Measurements from ENCODE around the gene MOB1B. TPM values are rescaled to one million over a fixed set of nuclear protein-coding genes. Genes with fewer than 3 reads are reported as not detected.
"Not testable (repeated sequence)": the region's sequence is repeated elsewhere in the genome, so short reads cannot be mapped to it uniquely, and the experiment has no call there.

MOB1B gene
- total RNA-seq, 1 donor from 2014 or later: 24.6 TPM

- no peak for DNase-seq
- Mint-ChIP-seq H3K36me3 (ENCODE audit: unreplicated experiment) (peaks cover 4% of the 10 kb centered on the region), H3K27me3 (ENCODE audit: unreplicated experiment) (peaks cover 1% of the 10 kb centered on the region), H3K9me3 (ENCODE audit: unreplicated experiment) (no peaks in the 10 kb centered on the region), H3K4me3 (ENCODE audit: unreplicated experiment) (no peak overlapping the region), H3K4me1 (ENCODE audit: low read depth, unreplicated experiment) (no peaks in the 10 kb centered on the region), H3K27ac (ENCODE audit: unreplicated experiment) (no peak overlapping the region)
- no peak for TF ChIP-seq CTCF (IDR thresholded peaks at IDR 0.05; ENCODE audit: partially characterized antibody, unreplicated experiment)
Measured at GRCh38 chr4:71020611-71021010, 118.4 kb downstream of the MOB1B start.

DNA sequence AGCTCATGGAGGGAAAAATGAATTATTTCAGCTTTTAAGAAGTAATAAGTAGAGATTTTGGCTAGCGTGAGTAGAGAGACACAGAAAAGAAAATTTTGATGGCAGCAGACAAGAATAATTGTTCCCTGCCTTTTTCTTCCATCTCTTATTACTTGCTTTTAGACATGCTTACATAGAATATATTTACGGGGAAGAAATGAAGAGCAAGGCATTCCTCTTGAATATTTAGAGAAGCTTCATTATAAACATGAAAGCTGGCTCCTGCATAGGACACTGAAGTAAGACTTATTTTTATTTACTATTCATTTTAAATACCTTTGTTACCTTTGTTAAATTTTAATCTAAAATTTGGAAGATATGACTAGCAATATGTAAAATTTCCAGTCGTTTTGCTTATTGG is 123.5 kb downstream of the MOB1B start:
- Mint-ChIP-seq H3K4me1 (ENCODE audit: low read depth, unreplicated experiment) (no peaks in the 10 kb centered on the region), H3K36me3 (ENCODE audit: unreplicated experiment) (no peaks in the 10 kb centered on the region), H3K27me3 (ENCODE audit: unreplicated experiment) (no peaks in the 10 kb centered on the region), H3K9me3 (ENCODE audit: unreplicated experiment) (no peaks in the 10 kb centered on the region), H3K27ac (ENCODE audit: unreplicated experiment) (no peak overlapping the region), H3K4me3 (ENCODE audit: unreplicated experiment) (no peak overlapping the region)
- TF ChIP-seq CTCF (IDR thresholded peaks at IDR 0.05; ENCODE audit: partially characterized antibody, unreplicated experiment): no peak
- DNase-seq: no peak

GRCh38 chr4:71026086-71026485 is 123.9 kb downstream of the MOB1B start:
- DNase-seq: no peak

GRCh38 chr4:71027611-71028010 is 125.4 kb downstream of the MOB1B start:
- Mint-ChIP-seq H3K27ac (ENCODE audit: unreplicated experiment) (no peak overlapping the region), H3K36me3 (ENCODE audit: unreplicated experiment) (no peaks in the 10 kb centered on the region), H3K4me3 (ENCODE audit: unreplicated experiment) (no peak overlapping the region), H3K4me1 (ENCODE audit: low read depth, unreplicated experiment) (no peaks in the 10 kb centered on the region), H3K27me3 (ENCODE audit: unreplicated experiment) (no peaks in the 10 kb centered on the region), H3K9me3 (ENCODE audit: unreplicated experiment) (no peaks in the 10 kb centered on the region)
- TF ChIP-seq CTCF (IDR thresholded peaks at IDR 0.05; ENCODE audit: partially characterized antibody, unreplicated experiment): no peak
- DNase-seq: no peak

More at GRCh38 chr4:71026086-71026485, 123.9 kb downstream of the MOB1B start:
- Mint-ChIP-seq H3K27ac (ENCODE audit: unreplicated experiment) (no peak overlapping the region), H3K27me3 (ENCODE audit: unreplicated experiment) (no peaks in the 10 kb centered on the region), H3K4me3 (ENCODE audit: unreplicated experiment) (no peak overlapping the region), H3K4me1 (ENCODE audit: low read depth, unreplicated experiment) (no peaks in the 10 kb centered on the region), H3K9me3 (ENCODE audit: unreplicated experiment) (no peaks in the 10 kb centered on the region), H3K36me3 (ENCODE audit: unreplicated experiment) (no peaks in the 10 kb centered on the region)
- no peak for TF ChIP-seq CTCF (IDR thresholded peaks at IDR 0.05; ENCODE audit: partially characterized antibody, unreplicated experiment)

GRCh38 chr4:71029504-71029903 is 127.3 kb downstream of the MOB1B start:
- no peak for TF ChIP-seq CTCF (IDR thresholded peaks at IDR 0.05; ENCODE audit: partially characterized antibody, unreplicated experiment)
- no peak for DNase-seq
- Mint-ChIP-seq H3K9me3 (ENCODE audit: unreplicated experiment) (no peaks in the 10 kb centered on the region), H3K4me3 (ENCODE audit: unreplicated experiment) (no peak overlapping the region), H3K27me3 (ENCODE audit: unreplicated experiment) (no peaks in the 10 kb centered on the region), H3K27ac (ENCODE audit: unreplicated experiment) (no peak overlapping the region), H3K36me3 (ENCODE audit: unreplicated experiment) (no peaks in the 10 kb centered on the region), H3K4me1 (ENCODE audit: low read depth, unreplicated experiment) (no peaks in the 10 kb centered on the region)

DNA sequence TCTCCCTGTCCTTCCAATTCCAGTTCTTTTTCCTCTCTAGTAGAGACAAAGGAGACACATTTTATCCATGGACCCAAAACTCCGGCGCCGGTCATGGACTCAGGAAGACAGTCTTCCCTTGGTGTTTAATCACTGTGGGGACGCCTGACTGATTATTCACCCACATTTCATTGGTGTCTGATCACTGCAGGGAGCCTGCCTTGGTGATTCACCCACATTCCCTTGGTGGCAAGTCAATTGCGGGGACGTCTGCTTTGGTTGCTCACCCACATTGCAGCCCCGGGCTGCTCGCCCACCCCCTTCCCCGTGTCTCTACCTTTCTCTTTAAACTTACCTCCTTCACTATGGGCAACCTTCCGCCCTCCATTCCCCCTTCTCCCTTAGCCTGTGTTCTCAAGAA is 129.9 kb downstream of the MOB1B start:
- not testable (repeated sequence) for H3K4me3 Mint-ChIP-seq (ENCODE audit: unreplicated experiment); H3K4me1 Mint-ChIP-seq (ENCODE audit: low read depth, unreplicated experiment); H3K9me3 Mint-ChIP-seq (ENCODE audit: unreplicated experiment); H3K27me3 Mint-ChIP-seq (ENCODE audit: unreplicated experiment); H3K36me3 Mint-ChIP-seq (ENCODE audit: unreplicated experiment); DNase-seq; H3K27ac Mint-ChIP-seq (ENCODE audit: unreplicated experiment)

Measured in glutamatergic neuron (in vitro differentiated cells).